Activated CD8-positive, alpha-beta memory T cell treated with anti-CD3 and anti-CD28 coated beads, Interleukin-2, amount 50 U/mL, for 48 hours (primary cell): ENCODE data around the gene FITM2.
A peak's percentile ranks its signal among the peaks of the same experiment; 100 is the strongest.
"Not testable (repeated sequence)": the region's sequence is repeated elsewhere in the genome, so short reads cannot be mapped to it uniquely, and the experiment has no call there.

ENCODE experiments used
- DNase-seq: peaks from one replicate; pipeline ENCODE4 v3.0.0-alpha.2; 2020

The FITM2 gene

DNA sequence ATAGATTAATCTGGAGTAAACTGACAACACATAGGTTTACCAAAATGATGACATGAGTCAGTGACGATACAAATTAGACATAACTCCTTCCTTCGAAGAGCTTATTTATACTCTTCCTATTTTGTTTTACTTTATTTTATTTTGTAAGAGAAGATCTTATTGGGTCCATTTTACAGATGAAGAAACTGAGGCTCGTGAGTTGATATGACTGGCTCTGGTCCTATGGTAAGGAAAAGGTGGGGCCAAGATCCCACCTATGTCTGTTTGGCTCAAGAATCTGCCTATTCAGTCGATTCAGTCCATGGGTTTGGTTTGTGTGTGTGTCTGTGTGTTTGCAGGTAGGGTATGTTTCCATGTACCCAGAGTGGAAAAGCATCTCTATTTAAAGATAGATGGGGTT lies 17.4 kb upstream of the FITM2 start:
- no peak for DNase-seq

DNA sequence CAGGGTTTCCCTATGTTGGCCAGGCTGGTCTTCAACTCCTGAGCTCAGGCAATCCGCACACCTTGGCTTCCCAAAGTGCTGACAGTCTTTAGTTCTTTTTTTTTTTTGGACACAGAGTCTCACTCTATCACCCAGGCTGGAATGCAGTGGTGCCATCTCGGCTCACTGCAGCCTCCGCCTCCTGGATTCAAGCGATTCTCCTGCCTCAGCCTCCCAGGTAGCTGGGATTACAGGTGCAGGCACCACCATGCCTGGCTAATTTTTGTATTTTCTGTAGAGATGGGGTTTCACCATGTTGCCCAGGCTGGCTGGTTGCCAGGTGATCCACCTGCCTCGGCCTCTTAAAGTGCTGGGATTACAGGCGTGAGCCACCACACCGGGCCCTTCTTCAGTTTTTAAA lies 16.7 kb upstream of the FITM2 start:
- DNase-seq = not testable (repeated sequence)

- DNase-seq = peak; percentile 66
Observed at GRCh38 chr20:44326391-44327159, 15.6 kb upstream of the FITM2 start.

DNA sequence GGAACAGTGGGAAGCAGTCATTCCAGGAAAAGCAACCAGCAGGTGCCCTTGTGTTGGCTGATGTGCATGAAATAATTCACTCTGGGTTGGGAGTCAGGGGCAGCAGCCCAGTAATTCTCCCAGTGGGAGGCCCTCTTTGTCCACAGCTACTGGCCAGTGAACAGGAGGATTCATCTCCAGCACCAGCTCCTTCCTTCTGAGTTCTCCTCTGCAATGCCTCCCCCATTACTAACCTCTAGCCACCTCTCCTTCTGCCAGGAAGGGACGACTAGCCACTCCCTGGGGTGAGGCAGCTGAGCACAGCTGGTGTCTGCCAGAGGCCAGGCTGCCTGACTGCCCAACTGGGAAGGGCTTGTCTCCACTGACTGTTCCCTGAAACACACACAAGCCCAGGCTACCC lies 13.3 kb upstream of the FITM2 start:
- DNase-seq = no peak

GRCh38 chr20:44319839-44320422 lies 8.9 kb upstream of the FITM2 start:
- no peak for DNase-seq

GRCh38 chr20:44314870-44315269 lies 3.9 kb upstream of the FITM2 start:
- no peak for DNase-seq

DNA sequence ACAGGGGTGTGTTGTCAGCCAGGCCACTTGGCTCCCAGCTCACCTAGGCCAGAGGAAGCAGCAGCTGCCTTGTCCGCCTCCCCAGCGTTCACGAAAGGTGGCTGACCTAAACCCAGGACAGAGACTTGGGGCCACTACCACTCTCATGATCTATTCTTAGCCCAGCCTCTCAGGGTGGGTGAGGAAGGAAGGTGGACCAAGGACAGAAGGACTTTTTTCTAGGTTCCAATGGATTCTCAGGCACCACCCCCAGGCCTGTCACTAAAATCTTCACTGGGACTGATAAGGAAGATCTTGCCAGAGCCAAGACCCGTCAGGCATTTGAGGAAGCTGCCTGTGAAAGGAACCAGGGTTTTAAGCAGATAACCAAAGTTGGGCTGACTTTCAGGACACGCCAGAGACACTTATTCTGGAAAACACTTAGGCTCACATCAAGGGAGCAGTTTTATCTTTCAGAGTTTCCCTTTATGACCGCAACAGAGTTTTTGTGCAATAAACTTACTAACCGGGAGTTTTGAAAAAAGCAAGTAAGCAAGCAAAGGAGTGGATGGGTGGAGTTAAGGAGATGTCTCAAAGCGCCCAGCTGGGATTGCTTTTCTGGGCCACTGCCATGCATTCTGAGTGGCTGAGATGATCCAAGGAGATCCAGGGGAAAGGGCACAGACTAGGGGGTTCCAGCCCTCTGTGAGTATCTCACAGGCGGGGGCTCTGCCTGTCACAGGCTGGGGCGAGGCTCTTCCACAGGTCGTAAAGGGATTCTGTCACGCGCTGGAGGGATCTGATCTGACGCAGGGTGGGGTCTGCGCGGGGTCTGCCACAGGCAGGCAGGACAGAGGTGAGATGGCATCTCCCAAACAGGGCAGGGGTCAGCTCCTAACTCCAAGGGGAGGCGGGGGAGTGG lies 989 bp downstream of the FITM2 start:
- peak; percentile 58 for DNase-seq

DNA sequence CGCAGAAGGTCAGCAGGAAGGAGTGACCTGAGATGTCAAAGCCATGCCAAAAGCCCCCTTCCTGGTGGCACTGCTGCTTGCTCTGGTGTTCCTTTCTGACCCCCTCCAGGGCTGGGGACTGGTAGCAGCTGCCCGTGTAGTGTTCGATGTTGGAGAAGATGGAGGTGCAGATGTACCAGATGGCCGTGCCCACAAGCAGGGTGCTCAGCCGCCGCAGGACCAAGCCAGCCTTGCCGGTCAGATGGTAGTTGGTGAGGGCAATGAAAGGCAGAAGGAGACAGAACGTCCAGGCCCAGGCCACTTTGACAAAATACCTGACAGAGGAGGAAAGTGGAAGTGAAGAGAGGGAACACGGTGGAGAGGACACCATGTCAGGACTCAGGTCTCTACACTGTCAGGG lies 4.1 kb downstream of the FITM2 start:
- no peak for DNase-seq

GRCh38 chr20:44304383-44304782 lies 6.6 kb downstream of the FITM2 start:
- DNase-seq = no peak

DNA sequence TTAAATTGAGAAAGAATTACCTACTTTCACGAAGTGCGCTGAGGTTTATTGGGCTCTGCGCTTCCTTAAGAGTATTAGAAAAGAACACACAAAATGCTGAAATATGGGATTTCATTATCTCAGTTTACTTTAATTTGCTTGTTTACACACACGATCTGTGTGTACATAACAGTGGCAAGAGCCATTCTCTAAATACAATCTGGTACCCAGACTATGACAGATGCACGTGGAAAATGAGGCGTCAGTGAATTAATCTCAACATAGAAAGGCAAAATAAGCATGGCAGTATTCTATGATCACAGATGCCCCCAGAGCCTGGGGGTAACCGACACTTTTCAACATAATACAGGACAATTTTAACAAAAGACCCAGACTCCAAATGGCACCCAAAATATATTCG lies 8.3 kb downstream of the FITM2 start:
- no peak for DNase-seq

GRCh38 chr20:44302026-44302669 lies 8.9 kb downstream of the FITM2 start:
- DNase-seq = no peak

- DNase-seq = no peak
Observed at GRCh38 chr20:44301285-44301684, 9.7 kb downstream of the FITM2 start.

DNA sequence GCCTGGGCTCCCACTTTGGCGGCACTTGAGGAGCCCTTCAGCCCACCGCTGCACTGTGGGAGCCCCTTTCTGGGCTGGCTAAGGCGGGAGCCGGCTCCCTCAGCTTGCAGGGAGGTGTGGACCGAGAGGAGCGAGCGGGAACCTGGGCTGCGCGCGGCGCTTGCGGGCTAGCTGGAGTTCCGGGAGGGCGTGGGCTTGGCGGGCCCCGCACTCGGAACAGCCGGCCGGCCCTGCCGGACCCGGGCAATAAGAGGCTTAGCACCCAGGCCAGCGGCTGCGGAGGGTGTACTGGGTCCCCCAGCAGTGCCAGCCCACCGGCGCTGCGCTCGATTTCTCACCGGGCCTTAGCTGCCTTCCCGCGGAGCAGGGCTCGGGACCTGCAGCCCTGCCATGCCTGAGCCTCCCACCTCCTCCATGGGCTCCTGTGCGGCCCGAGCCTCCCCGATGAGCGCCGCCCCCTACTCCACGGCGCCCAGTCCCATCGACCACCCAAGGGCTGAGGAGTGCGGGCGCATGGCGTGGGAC lies 11.9 kb downstream of the FITM2 start:
- not testable (repeated sequence) for DNase-seq

DNA sequence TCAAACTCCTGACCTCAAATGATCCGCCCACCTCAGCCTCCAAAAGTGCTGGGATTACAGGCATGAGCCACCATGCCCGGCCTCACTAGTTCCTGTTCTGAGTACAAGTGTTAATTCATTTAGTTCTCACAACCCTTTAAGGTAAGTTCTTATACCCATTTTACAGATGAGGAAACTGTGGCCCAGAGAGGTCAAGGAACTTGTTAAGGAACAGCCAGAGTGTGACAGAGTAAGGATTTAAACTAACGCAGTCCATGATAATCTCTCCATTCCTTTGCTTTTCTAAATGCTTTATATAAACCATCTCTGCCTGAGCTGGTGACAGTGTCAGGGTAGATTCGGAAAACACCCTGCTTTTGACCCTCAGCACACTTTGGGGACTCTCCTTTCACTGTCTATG lies 13.3 kb downstream of the FITM2 start:
- DNase-seq = no peak

GRCh38 chr20:44296011-44296410 lies 15.0 kb downstream of the FITM2 start:
- no peak for DNase-seq

GRCh38 chr20:44291754-44292153 lies 19.2 kb downstream of the FITM2 start:
- DNase-seq = no peak

GRCh38 chr20:44288252-44288651 lies 22.8 kb downstream of the FITM2 start:
- DNase-seq = no peak

DNA sequence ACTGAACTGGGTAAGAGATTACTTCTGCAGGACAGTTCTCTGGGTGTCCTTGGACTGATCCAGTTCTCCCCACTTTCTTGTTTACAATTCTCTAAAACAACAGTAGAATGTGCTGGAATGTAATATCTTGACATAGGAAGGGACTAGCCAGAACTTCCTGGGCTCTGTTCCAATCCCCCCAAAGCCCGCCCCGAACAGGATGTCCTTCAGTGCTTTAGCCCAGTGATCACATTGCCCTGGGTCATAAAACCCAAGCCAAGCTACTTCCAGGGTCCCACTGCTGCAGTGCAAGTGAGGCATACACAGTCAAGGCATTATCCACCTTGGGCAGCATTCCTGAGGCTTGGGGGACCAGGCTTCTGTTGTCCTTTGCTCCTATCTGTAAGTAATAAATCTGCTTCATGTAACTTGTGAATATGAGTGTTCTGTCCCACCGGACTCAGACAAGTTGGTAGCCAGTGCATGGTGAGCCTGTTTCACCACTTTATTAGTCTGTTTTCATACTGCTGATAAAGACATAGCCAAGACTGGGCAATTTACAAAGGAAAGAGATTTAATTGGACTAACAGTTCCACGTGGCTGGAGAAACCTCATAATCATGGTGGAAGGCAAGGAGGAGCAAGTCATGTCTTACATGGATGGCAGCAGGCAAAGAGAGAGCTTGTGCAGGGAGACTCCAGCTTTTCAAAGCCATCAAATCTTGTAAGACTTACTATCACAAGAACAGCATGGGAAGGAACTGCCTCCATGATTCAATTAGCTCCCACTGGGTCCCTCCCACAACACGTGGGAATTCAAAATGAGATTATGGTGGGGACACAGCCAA lies 23.5 kb downstream of the FITM2 start:
- no peak for DNase-seq

GRCh38 chr20:44284032-44284431 lies 27.0 kb downstream of the FITM2 start:
- DNase-seq = no peak

DNA sequence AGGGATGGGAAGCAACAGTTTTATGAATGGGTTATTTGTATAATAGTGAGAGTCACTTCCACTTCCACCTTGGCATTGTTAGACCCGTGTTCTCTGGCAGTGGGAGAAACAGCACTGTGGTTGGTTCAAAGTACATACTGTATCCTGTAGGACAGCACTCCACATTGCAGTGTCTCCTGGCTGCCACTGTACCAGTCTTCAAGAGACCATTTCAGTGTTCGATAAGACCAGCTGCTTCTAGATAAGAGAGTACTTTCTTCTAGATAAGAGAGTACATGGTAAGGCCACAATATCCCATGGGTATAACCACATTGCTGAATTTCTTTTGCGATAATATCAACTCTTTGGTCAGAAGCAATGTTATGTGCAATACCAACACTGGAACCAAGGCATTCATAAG lies 28.8 kb downstream of the FITM2 start:
- DNase-seq = no peak

DNA sequence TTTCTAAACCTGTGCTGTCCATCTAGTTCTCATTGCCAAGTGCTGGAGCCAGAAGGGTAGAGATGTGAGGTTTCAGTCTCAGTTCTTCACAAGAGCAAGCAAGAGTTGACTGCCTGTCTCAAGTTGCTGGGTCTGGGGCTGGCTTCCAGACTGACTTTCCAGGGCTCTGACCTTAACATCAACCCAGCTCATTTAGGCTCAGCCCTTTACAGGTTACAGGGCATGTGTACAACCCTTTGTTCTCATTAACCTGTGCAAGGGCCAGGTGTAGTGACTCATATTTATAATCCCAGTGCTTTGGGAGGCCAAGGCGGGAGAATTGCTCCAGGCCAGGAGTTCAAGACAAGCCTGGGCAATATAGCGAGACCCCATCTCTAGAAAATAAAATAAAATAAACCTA lies 30.6 kb downstream of the FITM2 start:
- DNase-seq = no peak

GRCh38 chr20:44279228-44279627 lies 31.8 kb downstream of the FITM2 start:
- DNase-seq = no peak
